NCI-H446 (cell line): ENCODE measurements around the gene MPND.

Source experiments
- DNase-seq, 2 experiments: peaks; one replicate each; lab custom pipeline; 2025; lab: John Stamatoyannopoulos, UW

Gene MPND

DNA sequence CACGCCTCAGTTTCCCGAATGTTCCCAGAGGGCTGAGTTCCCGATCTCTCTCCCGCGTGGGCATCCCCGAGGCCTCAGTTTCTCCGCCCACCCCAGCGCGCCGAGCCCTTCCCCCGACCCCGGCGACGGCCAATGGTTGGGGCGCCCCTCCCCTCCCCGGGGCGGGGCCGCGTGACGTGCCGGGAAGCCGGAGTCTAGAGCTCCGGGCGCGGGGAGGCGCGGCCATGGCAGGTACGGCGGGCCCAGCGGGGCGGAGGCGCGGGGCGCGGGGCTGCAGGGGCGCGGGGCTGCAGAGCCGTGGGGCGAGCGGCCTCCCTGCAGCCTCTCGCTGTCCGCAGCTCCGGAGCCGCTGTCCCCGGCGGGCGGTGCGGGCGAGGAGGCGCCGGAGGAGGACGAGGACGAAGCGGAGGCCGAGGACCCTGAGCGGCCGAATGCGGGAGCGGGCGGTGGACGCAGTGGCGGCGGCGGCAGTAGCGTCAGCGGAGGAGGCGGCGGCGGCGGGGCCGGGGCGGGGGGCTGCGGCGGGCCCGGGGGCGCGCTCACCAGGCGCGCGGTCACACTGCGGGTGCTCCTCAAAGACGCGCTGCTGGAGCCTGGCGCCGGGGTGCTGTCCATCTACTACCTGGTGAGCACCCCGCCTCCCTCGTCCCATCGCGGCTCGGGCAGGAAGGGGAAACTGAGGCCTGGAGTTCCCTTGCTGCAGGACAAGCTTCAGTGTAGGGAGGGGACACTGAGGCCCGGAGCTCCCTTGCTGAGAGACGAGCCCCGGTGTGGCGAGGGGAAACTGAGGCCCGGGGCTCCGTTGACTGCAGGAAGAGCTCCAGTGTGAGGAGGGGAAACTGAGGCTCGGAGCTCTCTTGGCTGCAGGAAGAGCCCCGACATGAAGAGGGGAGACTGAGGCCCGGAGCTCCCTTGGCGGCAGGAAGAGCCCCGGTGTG, at the start of gene MPND:
MPND (plus strand) TSS at position 193 of the 938 bp plus-strand sequence; CDS start at position 225, 32 bp downstream.
- DNase-seq: peak; percentile 74 to 94

DNA sequence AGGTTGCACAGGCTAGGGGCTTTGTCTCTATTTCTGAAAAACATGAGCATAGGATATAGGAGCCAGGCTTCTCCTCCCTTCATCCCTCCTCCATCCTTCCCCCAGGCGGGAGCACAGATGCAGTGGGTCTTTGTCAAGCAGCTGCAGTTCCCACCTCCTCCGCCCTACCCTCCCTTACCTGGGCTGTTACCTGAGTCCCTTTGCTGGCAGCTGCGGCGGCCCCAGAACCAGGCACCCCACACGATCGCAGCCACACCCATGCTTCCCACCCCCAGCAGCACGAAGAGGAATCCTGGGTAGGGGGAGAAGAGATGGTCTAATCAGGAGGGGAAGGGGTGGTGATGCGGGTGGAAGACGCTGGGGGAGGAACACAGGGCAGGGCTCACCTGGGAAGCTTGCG, 49.0 kb upstream of the MPND start:
- no peak for DNase-seq

- peak; percentile 69 to 92 for DNase-seq
Measured at GRCh38 chr19:4295972-4296771, 47.2 kb upstream of the MPND start.

DNA sequence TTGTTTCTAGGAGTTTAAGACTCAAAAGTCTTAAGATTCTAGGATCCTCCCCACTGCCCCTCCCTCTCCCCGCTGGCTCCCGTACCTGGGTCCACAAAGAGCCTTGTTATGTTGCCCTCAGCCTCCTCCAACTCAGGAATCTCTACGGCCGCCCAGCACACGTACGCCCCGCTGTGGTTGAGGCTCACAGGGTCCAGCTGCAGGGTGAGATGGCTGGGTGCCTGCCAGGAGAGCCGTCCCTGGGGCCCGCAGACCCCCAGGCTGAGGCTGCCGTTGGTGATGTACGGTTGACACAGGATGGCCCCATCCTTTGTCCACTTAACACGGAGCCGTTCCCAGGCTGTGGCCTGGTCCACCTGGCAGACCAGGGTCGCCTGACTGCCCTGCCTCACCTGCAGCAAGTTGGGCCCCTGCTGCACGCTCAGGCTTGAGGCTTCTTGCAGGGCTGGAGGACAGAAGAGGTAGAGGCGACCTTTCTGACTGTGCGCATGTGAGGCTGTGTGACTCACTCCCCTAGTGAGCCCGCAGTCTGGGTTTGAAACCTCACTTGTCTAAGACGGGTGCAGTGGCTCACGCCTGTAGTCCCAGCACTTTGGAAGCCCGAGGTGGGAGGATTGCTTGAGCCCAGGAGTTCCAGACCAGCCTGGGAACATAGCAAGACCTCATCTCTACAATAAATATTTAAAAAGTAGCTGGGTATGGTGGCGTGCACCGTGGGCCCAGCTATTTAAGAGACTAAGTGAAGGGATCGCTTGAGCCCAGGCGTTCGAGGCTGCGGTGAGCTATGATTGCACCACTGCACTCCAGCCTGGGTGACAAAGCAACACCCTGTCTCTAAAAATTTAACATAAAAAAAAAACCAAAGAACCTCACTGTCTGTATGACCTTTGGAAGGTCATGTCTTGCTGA, 45.2 kb upstream of the MPND start:
- no peak for DNase-seq

DNA sequence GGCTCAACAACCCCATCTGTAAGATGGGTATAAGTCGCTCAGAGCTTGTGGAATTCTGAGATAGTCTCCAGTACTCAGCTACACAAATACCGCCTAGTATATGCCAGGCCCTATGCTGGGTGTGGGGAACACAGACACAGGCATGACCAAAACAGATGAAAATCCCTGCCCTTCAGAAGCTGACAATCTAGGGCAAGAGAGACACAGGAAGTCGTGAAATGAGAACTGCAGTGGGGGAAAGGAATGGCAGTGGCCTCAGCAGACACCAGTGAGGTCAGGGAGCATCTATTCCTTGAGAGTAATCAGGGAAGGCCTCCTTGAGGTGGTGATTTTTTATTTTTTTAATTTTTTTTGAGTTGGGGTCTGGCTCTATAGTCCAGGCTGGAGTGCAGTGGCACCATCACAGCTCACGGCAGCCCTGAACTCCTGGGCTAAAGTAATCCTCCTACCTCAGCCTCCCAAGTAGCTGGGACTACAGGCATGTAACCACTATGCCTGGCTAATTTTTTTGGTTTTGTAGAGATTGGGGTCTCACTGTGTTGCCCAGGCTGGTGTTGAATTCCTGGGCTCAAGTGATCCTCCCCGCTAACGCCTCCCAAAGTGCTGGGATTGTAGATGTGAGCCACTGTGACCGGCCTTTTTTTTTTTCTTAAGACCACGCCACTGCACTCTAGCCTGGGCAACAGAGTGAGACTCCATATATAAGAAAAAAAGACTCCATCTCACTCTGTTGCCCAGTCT, 44.4 kb upstream of the MPND start:
- no peak for DNase-seq

DNA sequence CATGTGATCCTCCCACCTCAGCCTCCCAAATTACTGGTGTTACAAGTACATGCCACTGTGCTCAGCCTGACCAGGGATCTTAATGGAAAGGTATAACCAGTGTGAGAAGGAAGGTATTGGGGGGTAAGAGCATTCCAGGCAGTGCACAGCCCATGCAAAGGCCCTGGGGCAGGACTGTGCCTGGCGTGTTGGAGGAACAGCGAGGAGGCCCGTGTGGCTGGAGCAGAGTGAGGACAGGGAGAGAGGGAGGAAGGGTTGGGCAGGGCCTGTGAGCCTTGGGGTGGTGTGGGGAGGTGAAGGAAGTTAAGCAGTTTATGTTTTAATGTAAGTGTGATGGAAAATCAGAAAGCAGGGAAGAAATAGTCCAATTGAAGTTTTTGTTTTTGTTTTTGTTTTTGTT, 42.8 kb upstream of the MPND start:
- no peak for DNase-seq

GRCh38 chr19:4301590-4302242, 41.6 kb upstream of the MPND start:
- DNase-seq: no peak

- no peak for DNase-seq
Measured at GRCh38 chr19:4302243-4302640, 41.1 kb upstream of the MPND start, which contains the start of gene TMIGD2. Gene TMIGD2, minus strand, starts transcription at chr19:4302389. Its CDS starts 4 bp downstream, at chr19:4302385.

DNA sequence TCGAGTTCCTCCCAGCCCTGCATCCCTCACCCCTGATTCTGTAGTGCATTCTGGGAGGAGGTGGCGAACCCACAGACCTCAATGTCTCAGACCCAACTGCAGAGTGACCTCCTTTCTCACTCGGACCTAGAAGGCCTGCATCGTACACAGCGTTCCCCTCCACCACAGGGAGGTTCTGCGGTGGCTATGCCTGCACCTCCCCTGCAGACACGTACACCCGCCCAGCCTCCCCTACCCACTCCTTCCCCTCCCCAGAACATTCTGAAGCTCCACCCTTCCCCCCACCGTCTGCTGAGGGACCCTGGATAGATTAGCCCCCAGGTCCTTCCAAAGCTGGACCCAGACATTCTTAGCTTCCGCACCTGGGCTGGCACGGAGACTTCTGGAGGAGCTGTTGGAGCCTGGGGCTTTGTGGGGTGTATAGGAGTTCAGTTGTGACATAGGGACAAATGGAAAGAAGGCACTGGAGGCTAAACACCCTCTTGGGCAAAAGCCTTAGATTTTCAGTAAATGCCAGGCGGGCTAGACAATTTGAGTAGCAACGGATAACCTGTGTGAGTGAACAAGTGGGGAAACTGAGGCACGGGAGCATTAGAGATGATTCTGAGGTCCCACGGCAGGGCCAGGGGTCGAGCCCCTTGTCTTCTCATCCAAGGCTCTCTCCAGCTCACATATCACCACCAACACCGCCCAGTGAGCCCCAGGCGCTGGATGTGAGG, 39.4 kb upstream of the MPND start:
- DNase-seq: no peak

DNA sequence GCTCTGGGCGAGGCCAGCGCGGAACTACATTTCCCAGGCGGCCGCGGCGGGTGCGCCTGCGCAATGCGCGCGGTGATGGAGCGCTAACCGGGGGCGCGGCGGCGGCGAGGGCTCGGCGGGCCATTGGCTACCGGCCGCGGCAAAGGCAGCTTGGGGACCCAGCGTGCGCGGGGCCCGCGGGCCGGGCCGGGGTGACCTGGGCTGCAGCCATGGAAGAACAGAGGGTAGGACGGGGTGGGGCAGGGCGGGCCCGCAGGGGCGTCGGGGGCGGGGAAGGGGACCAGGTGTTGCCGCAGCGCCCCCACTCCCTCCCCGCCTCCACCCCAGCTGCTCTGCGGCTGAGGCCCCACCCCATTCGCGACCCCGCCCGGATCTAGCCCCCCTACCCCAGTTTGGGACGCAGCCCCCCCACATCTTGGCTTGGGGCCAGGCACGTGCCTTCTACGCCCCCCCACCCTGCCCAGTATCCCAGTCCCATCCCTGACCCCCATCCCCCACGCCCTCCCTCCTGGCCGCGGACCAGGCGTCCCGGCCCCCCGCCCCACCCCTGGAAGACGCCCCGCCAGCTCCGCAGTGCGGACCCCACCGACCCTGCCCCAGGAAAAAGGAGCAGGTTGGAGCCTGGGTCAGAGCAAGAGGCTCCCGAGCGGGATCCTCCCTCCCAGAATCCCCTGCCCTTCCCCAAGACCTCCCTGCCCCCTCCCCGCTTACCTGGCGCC, 38.7 kb upstream of the MPND start, which contains the start of gene FSD1:
FSD1 (plus strand) TSS at position 61 of the 719 bp plus-strand sequence; CDS start at position 210, 149 bp downstream.
- DNase-seq: peak; percentile 60 to 89

DNA sequence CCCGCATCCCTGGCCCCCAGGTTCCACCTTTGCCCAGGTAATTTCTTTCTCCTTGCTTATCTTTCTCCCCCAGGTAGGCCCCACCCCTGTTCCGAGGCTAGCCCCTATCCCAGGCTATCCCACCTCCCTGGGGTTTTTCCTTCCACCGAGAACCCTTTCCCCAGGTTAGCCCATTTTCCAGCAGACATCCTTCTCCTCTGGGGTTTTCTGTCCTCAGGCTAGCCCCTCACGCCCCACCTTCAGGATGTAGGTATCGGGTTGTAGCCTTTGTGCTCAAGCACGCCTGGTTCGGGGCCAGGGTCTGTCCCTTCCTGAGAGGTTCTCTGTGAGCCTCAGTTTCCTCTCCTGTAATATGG, 38.1 kb upstream of the MPND start:
- DNase-seq: no peak

GRCh38 chr19:4305659-4306058, 37.7 kb upstream of the MPND start:
- no peak for DNase-seq

GRCh38 chr19:4310247-4311121, 32.9 kb upstream of the MPND start:
- peak in 1 of 2 experiments; percentile 16 for DNase-seq

GRCh38 chr19:4313847-4314490, 29.4 kb upstream of the MPND start:
- DNase-seq: no peak

DNA sequence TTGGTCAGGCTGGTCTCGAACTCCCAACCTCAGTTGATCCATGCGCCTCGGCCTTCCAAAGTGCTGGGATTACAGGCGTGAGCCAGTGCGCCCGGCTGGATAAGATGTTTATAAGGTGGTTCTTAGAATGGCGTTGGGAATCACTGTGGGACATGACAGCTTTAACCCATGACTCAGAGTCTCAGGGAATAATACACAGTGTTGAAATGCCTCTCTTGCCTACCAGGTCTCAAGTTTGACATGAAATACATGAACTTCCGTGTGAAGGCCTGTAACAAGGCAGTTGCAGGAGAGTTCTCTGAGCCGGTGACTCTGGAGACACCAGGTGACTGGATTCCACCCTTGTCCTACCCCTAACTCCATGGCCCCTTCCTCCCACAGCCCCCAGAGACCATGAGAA, 26.4 kb upstream of the MPND start:
- no peak for DNase-seq

DNA sequence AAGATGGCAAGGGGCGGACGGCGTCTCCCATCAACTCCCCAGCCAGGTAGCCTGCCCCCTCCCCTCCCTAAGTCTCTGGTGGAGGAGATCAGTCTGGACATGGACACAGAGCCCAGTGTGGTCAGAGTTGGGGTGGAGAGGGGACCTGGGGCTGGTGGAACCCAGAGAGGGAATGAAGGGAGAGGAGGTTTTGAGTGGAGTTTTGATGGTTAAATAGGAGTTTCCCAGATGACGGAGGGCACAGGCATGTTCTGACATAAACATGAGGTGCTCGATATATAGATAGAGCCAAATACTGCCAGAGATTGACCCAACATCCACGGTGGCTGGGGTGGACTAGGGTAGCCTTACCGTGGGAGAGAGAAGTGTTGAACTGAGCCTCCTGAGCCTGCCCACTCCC, 24.9 kb upstream of the MPND start:
- DNase-seq: no peak

DNA sequence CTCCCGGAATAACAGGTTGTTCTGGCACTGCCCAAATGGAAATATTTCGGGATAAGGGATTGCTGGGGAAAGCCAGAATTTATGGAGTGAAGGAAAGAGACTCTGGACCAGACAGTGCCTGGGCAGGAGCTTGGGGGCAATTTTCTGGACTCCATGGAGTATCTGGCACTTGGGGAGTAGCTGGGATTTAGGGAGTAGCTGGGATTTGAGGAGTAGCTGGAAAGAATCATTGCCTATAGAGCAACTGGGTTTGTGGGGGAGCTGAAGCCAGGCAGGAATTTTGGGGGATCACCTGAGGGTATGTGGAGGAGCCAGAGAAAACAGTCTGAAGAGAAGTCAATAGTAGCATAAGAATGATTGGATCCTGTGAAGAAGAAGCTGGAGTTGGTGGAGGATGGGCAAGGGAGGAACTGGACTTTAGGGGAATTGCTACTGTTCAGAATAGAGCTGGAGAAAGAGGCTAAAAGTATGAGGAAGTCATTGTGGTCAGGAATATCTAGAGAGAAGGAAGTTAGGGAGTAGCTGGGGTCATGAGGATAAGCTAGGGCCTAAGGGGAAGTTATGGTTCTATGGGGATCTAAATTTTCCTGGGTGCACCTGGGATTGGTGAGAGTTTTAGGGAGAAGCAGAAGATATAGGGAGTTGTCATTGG, 24.2 kb upstream of the MPND start:
- DNase-seq: no peak
